ENCODE data around the gene PKDREJ.

DNA sequence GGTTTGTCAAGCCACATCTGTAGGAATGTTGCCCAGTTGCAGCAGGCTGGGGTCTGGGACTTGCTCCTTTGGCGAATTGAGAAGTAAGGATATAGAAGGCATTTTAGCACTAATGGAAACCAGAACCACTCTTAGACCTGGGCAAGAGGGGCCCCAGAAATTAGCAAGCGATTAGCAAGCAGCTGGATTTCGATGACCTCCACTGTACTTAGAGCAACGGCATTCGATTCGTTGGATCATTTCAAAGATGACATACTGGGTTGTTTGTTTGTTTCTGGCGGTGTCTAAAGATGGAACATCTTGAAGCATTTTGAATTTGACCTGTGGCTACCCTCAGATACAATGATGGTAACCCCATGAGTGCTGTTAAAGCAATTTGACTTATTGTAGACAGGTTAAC is 11.9 kb downstream of the PKDREJ start:
- TF ChIP-seq CTBP1 (IDR thresholded peaks at IDR 0.05; ENCODE audit: borderline replicate concordance) (no peak), ELF4 (IDR thresholded peaks at IDR 0.05) (no peak), FOXM1 (IDR thresholded peaks at IDR 0.05; ENCODE audit: borderline replicate concordance) (no peak), HDGF (IDR thresholded peaks at IDR 0.05; ENCODE audit: borderline replicate concordance) (no peak), FOXK2 (IDR thresholded peaks at IDR 0.05) (no peak), ARNT (IDR thresholded peaks at IDR 0.05) (no peak)

All from HEK293T (cell line).